HG03378 (cell line): Measurements from ENCODE around the gene RABEPK.
"Not testable (repeated sequence)": the region's sequence is repeated elsewhere in the genome, so short reads cannot be mapped to it uniquely, and the experiment has no call there.

Source experiments
- ATAC-seq: cut with Tn5 transposase; IDR thresholded peaks from one replicate; pipeline ENCODE4 v1.9.1; 2021; ENCODE audit warnings: mild to moderate bottlenecking, moderate library complexity; ENCODE audit not compliant: unreplicated experiment

RABEPK gene

DNA sequence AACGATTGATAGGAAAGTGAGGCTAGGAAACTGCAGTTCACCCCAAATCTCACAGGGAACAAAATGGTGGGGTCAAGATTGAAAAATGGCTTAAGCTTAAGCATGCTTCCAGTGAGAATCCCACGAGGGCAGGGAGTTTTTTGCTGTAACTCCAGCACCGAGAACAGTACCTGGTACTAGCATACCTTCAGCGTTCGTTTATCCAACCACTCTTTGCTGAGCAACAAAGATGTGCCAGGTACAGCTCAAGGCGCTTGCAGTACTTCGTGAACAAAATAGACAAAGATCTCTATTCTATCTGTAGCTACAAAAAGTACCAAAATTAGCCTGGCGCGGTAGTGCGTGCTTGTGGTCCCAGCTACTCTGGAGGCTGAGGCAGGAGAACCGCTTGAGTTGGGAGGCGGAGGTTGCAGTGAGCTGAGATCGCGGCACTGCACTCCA lies 10.0 kb upstream of the RABEPK start:
- ATAC-seq = no peak

DNA sequence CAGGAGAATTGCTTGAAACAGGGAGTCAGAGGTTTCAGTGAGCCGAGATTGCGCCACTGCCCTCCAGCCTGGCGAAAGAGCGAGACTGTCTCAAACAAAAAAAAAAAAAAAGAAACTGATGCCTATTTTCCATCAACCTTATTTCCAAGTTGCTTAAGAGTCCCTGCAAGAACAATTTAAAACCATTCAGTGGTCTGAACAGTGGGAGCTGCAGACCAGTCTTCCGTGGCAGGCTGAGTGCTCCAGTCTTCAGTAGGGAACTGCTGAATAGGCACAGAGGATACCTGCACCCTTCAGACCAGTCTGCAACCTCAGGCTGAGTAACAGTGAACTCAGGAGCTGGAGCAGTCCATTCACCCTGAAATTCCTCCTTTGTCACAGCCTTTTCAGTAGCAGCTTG lies 5.9 kb upstream of the RABEPK start:
- not testable (repeated sequence) for ATAC-seq

- not testable (repeated sequence) for ATAC-seq
Observed at GRCh38 chr9:125195591-125195990, 4.8 kb upstream of the RABEPK start.

DNA sequence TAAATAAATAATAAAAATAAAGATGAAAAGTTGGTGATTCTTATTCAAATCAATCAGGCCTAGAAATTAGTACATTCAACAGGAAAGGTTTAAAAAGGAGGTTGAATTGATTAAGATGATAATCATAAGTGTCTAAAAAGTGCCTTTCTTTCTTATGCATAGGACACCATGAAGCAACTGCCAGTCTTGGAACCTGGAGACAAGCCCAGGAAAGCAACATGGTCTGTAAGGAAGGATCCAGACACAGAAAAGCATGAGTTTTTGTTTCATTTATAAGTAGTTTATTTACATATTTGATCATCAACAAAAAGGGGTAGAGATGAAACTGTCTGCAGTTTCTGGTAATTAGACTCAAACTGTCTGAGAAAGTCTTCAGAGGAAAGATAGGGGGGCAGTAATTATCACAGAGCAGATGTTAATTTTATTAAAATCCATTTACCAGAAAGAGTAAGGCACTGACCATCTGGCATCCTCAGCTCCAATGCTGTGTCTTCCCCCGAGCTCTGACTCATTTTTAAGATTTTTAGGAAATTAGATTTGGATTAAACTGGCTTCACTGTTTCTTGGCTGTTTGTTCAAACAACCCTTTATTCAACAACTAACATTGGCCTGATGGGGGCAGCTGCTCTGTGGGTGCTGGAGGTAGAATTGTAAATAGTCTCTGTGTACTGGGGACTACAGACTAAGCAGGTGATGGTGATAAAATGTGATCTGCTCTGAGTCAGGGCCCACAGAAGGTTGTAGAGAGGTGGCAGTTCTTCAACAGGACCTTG lies 2.7 kb downstream of the RABEPK start:
- ATAC-seq = no peak

- no peak for ATAC-seq
Observed at GRCh38 chr9:125204477-125204876, 4.1 kb downstream of the RABEPK start.

- no peak for ATAC-seq
Observed at GRCh38 chr9:125214186-125214585, 13.8 kb downstream of the RABEPK start.

- ATAC-seq = no peak
Observed at GRCh38 chr9:125218621-125219020, 18.3 kb downstream of the RABEPK start.

DNA sequence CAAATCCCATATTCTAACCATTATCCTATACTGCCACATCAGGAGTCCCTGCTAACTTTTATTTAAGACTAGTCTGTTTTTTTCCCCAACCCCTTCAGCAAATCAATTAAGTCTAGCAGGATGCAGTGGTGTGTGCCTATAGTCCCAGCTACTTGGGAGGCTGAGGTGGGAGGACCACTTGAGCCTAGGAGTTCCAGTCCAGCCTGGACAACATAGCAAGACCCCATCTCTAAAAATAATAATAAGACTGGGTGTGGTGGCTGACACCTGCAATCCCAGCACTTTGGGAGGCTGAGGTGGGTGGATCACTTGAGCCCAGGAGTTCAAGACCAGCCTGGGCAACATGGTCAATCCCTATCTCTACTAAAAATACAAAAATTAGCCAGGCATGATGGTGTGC lies 24.5 kb downstream of the RABEPK start:
- not testable (repeated sequence) for ATAC-seq

GRCh38 chr9:125227761-125228160 lies 27.4 kb downstream of the RABEPK start:
- no peak for ATAC-seq

DNA sequence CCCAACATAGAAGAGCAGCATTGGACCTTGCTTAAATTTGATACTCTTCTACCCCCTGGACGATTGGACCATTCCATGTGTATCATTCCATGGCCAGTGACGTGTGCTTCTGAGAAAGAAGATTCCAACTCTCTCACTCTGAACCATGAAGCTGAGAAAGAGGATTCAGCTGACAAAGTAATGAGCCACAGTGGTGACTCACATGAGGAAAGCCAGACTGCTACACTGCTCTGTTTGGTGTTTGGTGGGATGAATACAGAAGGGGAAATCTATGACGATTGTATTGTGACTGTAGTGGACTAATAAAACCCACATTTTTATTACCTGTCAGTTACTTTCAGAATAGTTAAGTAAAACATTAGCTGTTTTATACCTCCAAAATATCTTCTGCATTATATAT lies 33.3 kb downstream of the RABEPK start:
- no peak for ATAC-seq

- not testable (repeated sequence) for ATAC-seq
Observed at GRCh38 chr9:125234099-125234498, 33.8 kb downstream of the RABEPK start.

GRCh38 chr9:125235804-125236519 lies 35.6 kb downstream of the RABEPK start:
- ATAC-seq = no peak

DNA sequence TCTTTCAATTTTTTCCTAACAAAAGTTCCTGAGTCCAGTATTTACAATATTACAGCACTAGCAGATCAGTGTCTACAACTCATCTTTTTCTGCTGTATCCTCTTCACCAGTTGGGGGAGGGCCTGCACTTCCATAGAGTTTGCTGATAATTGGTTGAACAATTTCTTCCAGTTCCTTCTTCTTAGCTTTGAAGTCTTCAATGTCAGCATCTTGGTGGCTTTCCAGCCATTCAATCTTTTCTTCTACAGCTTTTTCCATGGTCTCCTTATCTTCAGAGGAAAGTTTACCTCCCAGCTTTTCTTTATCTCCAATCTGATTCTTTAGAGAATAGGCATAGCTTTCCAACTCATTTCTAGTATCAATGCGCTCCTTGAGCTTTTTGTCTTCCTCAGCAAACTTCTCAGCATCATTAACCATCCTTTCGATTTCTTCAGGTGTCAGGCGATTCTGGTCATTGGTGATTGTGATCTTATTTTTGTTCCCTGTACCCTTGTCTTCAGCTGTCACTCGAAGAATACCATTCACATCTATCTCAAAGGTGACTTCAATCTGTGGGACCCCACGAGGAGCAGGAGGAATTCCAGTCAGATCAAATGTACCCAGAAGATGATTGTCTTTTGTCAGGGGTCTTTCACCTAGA lies 36.3 kb downstream of the RABEPK start:
- not testable (repeated sequence) for ATAC-seq

GRCh38 chr9:125238127-125238914 lies 38.0 kb downstream of the RABEPK start:
- no peak for ATAC-seq

- no peak for ATAC-seq
Observed at GRCh38 chr9:125238915-125239446, 38.6 kb downstream of the RABEPK start.

DNA sequence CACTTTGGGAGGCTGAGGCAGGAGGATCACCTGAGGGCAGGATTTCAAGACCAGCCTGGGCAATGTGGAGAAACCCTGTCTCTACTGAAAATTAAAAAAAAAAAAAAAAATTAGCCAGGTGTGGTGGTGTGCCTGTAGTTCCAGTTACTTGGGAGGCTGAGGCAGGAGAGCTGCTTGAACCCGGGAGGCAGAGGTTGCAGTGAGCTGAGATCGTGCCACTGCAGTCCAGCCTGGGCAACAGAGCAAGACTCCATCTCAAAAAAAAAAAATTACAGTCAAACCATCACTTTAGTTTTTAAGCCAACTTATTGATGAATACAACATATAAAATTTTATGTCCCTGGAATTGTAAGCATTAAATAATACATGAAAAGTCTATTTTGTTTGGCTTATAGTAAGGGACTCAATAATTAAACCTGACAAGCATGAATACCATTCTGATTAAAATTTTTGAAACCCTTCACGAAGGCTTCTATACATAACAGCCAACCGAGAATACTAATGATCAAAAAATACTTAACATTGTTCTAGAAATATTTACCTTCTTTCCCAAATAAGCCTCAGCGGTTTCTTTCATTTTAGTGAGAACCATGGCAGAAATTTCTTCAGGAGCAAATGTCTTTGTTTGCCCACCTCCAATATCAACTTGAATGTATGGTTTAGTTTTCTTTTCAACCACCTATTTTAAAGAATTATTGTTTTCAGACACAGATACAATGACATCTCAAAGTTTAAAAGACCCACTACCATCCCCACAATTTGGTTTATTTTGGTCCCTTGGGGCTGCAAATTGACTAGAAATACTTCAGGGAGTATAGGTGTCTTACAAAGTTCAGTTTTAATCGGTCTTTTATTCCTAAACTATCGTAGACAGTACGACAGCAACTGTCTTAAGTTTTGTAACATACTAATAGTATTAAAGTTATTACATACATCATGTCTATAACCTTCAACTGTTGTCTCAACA lies 39.6 kb downstream of the RABEPK start:
- ATAC-seq = no peak

DNA sequence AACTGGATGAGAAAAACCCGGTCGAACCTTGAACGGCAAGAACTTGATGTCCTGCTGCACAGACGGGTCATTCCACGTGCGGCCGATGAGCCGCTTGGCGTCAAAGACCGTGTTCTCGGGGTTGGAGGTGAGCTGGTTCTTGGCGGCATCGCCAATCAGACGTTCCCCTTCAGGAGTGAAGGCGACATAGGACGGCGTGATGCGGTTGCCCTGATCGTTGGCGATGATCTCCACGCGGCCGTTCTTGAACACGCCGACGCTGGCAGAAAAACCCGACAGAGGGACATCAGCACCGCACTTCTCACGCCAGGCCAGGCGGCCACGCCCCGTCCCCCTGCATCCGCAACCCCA lies 40.3 kb downstream of the RABEPK start:
- ATAC-seq = no peak

- peak; percentile 90 for ATAC-seq
Observed at GRCh38 chr9:125241000-125241862, 40.9 kb downstream of the RABEPK start, which contains the start of gene HSPA5. Gene HSPA5, minus strand, starts transcription at chr9:125241343. Its CDS starts 217 bp downstream, at chr9:125241126.
